Kidney epithelial cell (primary cell): ENCODE data around the gene SH2D7. TPM values are rescaled to one million over a fixed set of nuclear protein-coding genes. Genes with fewer than 3 reads are reported as not detected.

Experiments
- DNase-seq: peaks from one replicate; pipeline ENCODE4 v3.0.0-alpha.2; 2010; ENCODE audit warnings: low read depth
- H3K27me3 ChIP-seq: 2 replicates; pipeline ENCODE4 v1.6.0; 2011; ENCODE audit warnings: low read length; ENCODE audit not compliant: control insufficient read depth, insufficient read depth
- H3K36me3 ChIP-seq: 2 replicates; pipeline ENCODE4 v1.5.1; 2011; ENCODE audit warnings: low read length; ENCODE audit not compliant: control insufficient read depth, insufficient read depth
- H3K4me3 ChIP-seq: 2 replicates; pipeline ENCODE4 v1.5.1; 2011; ENCODE audit warnings: low read depth, mild to moderate bottlenecking, control low read depth, low read length
- CTCF ChIP-seq: IDR thresholded peaks from 2 replicates; pipeline ENCODE4 v1.5.1; 2011; ENCODE audit warnings: mild to moderate bottlenecking, moderate library complexity, low read length, control low read depth, inconsistent platforms; ENCODE audit not compliant: insufficient read depth, poor library complexity, severe bottlenecking
- total RNA-seq: library from RNA; depleted of rRNA; stranded (reverse); fragments of >200 nt; gene quantifications from 2 replicates; pipeline ENCODE4 v1.2.3, GENCODE V29; 2015

SH2D7 gene
- total RNA-seq, 1 donor from 2014 or later = not detected

- H3K36me3 ChIP-seq = no peaks in the 10 kb centered on the region
- no peak for DNase-seq
- H3K27me3 ChIP-seq = no peaks in the 10 kb centered on the region
- H3K4me3 ChIP-seq = no peak overlapping the region
- no peak for TF ChIP-seq CTCF
Measured at GRCh38 chr15:78072080-78072892, 20.1 kb upstream of the SH2D7 start.

- Histone ChIP-seq H3K27me3 (no peaks in the 10 kb centered on the region), H3K4me3 (no peak overlapping the region), H3K36me3 (no peaks in the 10 kb centered on the region)
- TF ChIP-seq CTCF = no peak
- no peak for DNase-seq
Measured at GRCh38 chr15:78073046-78073787, 19.1 kb upstream of the SH2D7 start.

GRCh38 chr15:78075490-78076230 lies 16.7 kb upstream of the SH2D7 start:
- H3K27me3 ChIP-seq = no peaks in the 10 kb centered on the region
- no peaks in the 10 kb centered on the region for H3K36me3 ChIP-seq
- TF ChIP-seq CTCF = no peak
- peak; percentile 41 for DNase-seq
- H3K4me3 ChIP-seq = peak overlapping the region; percentile 14

GRCh38 chr15:78076231-78077052 lies 15.9 kb upstream of the SH2D7 start:
- no peak for TF ChIP-seq CTCF
- no peak for DNase-seq
- peak overlapping the region; percentile 84 for H3K4me3 ChIP-seq
- no peaks in the 10 kb centered on the region for H3K27me3 ChIP-seq
- no peaks in the 10 kb centered on the region for H3K36me3 ChIP-seq

- H3K27me3 ChIP-seq = no peaks in the 10 kb centered on the region
- TF ChIP-seq CTCF = no peak
- no peak for DNase-seq
- no peaks in the 10 kb centered on the region for H3K36me3 ChIP-seq
- H3K4me3 ChIP-seq = peak within 1 kb of the TSS; percentile 84
Measured at GRCh38 chr15:78077053-78077870, 15.1 kb upstream of the SH2D7 start, which contains the start of gene TBC1D2B. Gene TBC1D2B, minus strand, starts transcription at chr15:78077711. Its CDS starts 59 bp downstream, at chr15:78077652.
